Astrocyte of the cerebellum (primary cell): ENCODE results near the gene PDE6A.

Experiments used
- DNase-seq: peaks from one replicate; pipeline ENCODE4 v3.0.0-alpha.2; 2011; ENCODE audit warnings: low read depth
- H3K4me3 ChIP-seq: 2 replicates; pipeline ENCODE4 v1.5.1; 2011; ENCODE audit warnings: mild to moderate bottlenecking, low read depth, low read length, moderate library complexity
- in situ Hi-C: cut with HindIII; loops from 2 replicates; pipeline ENCODE4 v1.10.0; 2017; ENCODE audit warnings: low sequenced_read_pairs
- TF ChIP-seq, protein P1 (sequence below): IDR thresholded peaks from 2 replicates; pipeline ENCODE4 v1.5.1; 2012; ENCODE audit warnings: low read length, low read depth, moderate library complexity, mild to moderate bottlenecking; ENCODE audit errors: missing control alignments

PDE6A gene

DNA sequence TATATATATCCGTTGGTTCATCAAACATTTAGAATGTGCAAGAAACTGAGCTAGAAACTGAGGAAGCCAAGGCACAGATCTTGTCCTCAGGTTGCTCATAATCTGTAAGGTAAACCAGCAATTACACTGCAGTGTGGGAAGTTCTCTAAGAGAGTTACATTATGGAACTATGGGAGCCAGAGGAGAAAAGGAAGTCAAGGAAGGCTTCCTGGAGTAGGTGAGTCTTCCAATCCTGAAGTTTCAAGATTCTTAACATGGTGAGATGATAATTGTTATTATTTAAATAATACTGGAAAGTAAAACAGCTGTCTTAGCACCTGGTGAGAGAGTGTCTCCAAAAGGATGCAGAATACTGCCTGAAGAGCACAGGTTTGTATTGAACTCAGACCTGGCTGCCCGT lies 44.2 kb downstream of the PDE6A start:
- DNase-seq = no peak
- TF ChIP-seq, protein P1, sequence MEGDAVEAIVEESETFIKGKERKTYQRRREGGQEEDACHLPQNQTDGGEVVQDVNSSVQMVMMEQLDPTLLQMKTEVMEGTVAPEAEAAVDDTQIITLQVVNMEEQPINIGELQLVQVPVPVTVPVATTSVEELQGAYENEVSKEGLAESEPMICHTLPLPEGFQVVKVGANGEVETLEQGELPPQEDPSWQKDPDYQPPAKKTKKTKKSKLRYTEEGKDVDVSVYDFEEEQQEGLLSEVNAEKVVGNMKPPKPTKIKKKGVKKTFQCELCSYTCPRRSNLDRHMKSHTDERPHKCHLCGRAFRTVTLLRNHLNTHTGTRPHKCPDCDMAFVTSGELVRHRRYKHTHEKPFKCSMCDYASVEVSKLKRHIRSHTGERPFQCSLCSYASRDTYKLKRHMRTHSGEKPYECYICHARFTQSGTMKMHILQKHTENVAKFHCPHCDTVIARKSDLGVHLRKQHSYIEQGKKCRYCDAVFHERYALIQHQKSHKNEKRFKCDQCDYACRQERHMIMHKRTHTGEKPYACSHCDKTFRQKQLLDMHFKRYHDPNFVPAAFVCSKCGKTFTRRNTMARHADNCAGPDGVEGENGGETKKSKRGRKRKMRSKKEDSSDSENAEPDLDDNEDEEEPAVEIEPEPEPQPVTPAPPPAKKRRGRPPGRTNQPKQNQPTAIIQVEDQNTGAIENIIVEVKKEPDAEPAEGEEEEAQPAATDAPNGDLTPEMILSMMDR = no peak
- no peak overlapping the region for H3K4me3 ChIP-seq
- in situ Hi-C loops = no loop called here

DNA sequence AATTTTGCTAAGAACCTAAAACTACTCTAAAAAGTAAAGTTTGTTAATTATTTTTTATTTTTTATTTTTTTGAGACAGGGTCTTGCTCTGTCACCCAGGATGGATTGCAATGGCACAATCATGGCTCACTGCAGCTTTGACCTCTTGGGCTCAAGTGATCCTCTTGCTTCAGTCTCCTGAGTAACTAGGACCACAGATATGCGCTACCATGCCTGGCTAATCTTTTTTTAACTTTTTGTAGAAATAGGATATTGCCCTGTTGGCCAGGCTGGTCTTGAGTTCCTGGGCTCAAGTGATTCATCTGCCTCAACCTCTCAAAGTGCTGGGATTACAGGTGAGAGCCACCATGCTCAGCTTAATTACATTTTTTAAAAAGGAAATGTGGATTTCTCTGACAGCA lies 45.8 kb downstream of the PDE6A start:
- DNase-seq = no peak
- no peak overlapping the region for H3K4me3 ChIP-seq
- in situ Hi-C loops = no loop called here
- TF ChIP-seq, protein P1 = no peak

DNA sequence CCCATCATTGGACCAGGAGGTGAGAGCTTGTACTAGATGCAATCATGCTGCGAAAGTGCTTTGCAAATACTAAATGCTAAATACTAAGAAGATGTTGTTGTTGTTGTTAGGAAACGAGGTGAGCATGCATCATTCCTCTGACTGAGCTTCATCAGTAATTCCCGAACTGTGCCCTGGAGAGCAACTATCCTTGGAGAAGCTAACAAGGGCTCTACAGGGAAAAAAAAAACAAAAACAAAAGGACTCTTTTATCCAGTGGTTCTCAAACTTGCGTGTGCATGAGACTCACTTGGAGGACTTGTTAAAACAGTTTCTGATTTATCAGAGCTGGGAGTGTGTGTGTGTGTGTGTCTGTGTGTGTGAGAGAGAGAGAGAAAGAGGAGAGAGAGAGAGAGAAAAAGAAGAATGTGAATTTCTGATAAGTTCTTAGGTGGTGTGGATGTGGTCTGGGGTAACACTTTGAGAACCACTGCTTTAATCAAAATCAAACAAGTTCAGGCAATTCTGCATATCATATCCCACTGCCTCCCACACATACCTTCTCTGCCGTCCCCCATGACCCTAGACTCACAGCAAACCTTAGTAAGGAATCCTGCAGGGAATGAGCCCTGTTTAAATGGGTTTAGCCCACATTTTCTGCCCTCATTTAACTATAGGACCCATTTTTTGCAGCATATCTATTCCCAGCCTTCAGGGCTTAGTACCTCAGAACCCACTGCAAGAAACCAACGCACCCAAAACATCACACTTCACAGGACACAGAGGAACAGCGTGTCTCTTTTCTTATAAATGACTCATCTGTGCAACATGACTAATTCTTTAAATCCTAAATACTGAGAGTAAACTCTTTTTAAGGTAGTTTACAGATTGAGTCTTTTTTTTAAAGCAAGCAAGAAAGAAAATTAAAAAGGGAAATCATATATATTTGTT lies 48.9 kb downstream of the PDE6A start:
- TF ChIP-seq, protein P1 = no peak
- DNase-seq = no peak
- H3K4me3 ChIP-seq = no peak overlapping the region
- in situ Hi-C loops = no loop called here

DNA sequence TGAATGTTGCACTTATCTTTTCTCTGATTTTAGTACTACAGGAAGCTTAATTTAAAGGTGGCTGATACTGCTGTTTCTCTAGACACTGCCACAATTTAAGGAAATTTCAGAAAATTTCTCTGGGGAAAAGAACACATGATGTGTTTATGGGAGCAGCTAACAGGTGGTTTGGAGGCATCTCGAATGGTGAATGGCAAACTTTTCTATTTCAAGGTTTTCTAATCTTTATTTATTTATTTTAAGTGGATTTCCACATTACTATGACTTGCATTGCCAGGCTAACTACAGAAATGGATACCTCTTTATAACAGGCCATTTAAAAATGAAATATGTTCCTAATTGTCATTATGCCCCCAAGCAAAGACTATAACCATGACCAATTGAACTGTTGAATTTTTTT lies 50.4 kb downstream of the PDE6A start:
- no peak for DNase-seq
- in situ Hi-C loops = no loop called here
- no peak overlapping the region for H3K4me3 ChIP-seq
- TF ChIP-seq, protein P1 = no peak

DNA sequence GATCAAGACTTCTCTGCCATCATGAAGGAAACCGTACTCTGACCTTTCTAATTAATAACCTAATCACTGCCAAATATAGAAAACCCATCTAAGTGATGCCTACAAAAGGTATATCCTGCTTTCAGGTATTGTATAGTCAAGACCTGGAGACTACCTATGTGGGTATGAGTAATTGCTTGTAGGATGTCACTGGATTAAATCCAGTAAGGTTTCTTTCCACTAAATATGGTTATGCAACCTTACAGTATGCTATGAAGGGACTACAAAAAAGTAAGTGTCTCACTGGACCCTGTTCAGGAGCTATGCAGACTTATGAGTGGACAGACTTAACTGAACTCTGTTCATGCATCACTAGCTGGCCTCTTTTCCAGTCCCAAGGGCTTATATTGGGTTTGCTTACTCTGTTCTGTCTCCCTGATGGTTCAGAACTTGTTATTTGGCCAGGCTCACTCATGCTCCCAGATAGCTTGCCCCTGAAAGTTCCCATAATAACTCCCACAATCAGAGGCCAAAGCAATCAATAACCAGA lies 51.1 kb downstream of the PDE6A start:
- DNase-seq = no peak
- in situ Hi-C loops = no loop called here
- TF ChIP-seq, protein P1 = no peak
- no peak overlapping the region for H3K4me3 ChIP-seq

DNA sequence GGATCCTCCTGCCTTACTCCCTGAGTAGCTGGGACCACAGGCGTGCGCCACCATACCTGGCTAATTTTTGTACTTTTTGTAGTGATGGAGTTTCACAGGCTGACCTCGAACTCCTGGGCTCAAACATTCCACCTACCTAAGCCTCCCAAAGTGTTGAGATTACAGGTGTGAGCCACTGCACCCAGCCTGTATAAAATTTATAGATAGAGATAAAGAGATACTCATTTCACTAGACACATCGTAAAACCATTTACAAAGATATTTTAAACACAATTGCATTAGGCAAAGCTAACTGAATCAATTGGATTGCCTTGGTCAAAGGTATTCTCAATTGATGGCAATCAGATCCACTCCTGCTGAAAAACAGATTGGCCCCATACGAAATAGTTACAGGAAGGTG lies 52.0 kb downstream of the PDE6A start:
- no peak overlapping the region for H3K4me3 ChIP-seq
- TF ChIP-seq, protein P1 = no peak
- in situ Hi-C loops = no loop called here
- DNase-seq = no peak
